ENCODE results near the gene TSR3.

TSR3 gene

DNA sequence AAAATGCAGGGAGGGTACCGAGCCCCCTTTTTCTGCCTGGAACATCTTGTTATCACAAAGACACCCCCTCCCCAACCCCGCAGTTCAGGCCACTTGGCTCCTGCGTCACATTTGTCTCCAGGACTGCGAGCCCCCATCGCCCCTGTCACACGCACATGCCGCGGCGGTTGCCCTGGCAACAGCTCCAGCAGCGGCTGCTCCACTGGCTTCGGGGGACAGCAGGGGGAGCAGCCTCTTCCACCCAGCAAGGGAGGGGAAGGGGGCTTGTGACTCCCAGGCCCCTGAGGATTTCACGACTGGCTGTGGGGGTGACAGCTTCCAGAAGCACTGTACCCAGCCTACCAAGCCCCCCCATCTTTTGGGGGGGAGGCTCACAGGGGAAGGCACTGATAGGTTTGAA, 15.7 kb downstream of the TSR3 start:
- TF ChIP-seq POLR2A (IDR thresholded peaks at IDR 0.05; ENCODE audit: extremely low read depth, insufficient read length), result no peak
- TF ChIP-seq, protein P1, sequence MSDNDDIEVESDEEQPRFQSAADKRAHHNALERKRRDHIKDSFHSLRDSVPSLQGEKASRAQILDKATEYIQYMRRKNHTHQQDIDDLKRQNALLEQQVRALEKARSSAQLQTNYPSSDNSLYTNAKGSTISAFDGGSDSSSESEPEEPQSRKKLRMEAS (IDR thresholded peaks at IDR 0.05; ENCODE audit: low read depth, low read length), result no peak
- TF ChIP-seq, protein P2, sequence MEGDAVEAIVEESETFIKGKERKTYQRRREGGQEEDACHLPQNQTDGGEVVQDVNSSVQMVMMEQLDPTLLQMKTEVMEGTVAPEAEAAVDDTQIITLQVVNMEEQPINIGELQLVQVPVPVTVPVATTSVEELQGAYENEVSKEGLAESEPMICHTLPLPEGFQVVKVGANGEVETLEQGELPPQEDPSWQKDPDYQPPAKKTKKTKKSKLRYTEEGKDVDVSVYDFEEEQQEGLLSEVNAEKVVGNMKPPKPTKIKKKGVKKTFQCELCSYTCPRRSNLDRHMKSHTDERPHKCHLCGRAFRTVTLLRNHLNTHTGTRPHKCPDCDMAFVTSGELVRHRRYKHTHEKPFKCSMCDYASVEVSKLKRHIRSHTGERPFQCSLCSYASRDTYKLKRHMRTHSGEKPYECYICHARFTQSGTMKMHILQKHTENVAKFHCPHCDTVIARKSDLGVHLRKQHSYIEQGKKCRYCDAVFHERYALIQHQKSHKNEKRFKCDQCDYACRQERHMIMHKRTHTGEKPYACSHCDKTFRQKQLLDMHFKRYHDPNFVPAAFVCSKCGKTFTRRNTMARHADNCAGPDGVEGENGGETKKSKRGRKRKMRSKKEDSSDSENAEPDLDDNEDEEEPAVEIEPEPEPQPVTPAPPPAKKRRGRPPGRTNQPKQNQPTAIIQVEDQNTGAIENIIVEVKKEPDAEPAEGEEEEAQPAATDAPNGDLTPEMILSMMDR (IDR thresholded peaks at IDR 0.05; ENCODE audit: low read depth, low read length), result no peak
- no peak for TF ChIP-seq MYC (IDR thresholded peaks at IDR 0.05; ENCODE audit: low read depth, low read length)
- no peak for DNase-seq (ENCODE audit: low read depth)
- no peak overlapping the region for H3K4me3 ChIP-seq (ENCODE audit: low read depth, low read length)

DNA sequence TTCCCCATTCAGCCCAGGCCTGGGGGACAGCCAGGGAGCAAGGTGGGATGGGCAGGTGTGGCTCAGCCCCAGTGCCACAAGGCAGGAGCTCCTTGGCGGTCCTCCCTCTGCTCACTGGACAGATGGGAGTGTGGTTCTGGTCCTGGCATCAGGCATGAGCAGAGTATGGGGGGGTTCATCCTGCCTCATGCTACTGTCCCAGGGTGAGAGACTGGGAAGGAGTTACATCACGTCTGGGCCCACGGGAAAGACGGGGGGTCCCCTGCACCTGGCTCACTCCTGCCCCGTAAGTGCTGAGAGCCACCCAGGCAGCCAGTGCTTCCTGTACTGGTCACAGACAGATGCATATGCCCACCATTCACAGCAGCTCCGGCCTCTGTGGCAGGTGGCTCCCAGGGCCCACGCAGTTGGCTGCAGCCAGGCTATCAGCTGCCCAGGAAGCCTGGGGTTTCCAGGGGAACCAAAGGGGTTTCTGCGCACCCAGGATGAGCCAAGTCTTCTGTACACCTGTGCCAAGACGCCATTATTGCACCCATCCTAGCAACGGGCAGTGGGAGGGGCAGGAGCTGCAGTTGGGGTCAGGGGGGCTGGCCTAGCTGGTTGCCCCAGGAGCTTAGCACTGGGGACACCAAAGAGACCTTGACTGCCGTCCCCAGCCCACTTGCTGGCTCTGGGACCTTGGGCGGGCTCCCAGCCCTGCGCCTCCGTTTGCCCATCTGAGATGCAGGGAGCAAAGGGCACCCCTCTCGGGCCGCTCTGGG, 16.3 kb downstream of the TSR3 start:
- no peak overlapping the region for H3K4me3 ChIP-seq (ENCODE audit: low read depth, low read length)
- TF ChIP-seq, protein P2 (IDR thresholded peaks at IDR 0.05; ENCODE audit: low read depth, low read length), result no peak
- TF ChIP-seq MYC (IDR thresholded peaks at IDR 0.05; ENCODE audit: low read depth, low read length) (no peak), POLR2A (IDR thresholded peaks at IDR 0.05; ENCODE audit: extremely low read depth, insufficient read length) (no peak)
- TF ChIP-seq, protein P1 (IDR thresholded peaks at IDR 0.05; ENCODE audit: low read depth, low read length), result no peak
- no peak for DNase-seq (ENCODE audit: low read depth)

DNA sequence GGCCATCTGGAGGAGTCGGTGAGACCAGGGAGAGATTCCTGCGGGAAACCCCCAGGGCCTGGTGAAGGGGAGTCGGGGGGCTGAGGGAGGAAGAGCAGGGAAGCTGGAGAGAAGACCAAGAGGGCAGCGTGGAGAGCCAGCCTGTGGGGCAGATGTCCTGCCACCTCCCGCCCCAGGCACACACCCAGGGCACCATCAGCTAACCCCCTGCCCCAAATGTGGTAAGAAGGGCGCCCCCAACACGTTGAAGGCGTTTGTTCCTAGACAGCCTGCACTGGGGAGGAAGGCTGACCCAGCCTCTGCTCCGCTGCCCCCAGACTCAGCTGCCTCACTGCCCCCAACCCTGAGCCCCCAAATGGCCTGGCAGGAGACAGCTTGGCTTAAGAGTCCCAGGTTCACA, 16.9 kb downstream of the TSR3 start:
- TF ChIP-seq, protein P2 (IDR thresholded peaks at IDR 0.05; ENCODE audit: low read depth, low read length), result no peak
- TF ChIP-seq, protein P1 (IDR thresholded peaks at IDR 0.05; ENCODE audit: low read depth, low read length), result no peak
- TF ChIP-seq POLR2A (IDR thresholded peaks at IDR 0.05; ENCODE audit: extremely low read depth, insufficient read length) (no peak), MYC (IDR thresholded peaks at IDR 0.05; ENCODE audit: low read depth, low read length) (no peak)
- DNase-seq (ENCODE audit: low read depth), result no peak
- H3K4me3 ChIP-seq (ENCODE audit: low read depth, low read length), result no peak overlapping the region

DNA sequence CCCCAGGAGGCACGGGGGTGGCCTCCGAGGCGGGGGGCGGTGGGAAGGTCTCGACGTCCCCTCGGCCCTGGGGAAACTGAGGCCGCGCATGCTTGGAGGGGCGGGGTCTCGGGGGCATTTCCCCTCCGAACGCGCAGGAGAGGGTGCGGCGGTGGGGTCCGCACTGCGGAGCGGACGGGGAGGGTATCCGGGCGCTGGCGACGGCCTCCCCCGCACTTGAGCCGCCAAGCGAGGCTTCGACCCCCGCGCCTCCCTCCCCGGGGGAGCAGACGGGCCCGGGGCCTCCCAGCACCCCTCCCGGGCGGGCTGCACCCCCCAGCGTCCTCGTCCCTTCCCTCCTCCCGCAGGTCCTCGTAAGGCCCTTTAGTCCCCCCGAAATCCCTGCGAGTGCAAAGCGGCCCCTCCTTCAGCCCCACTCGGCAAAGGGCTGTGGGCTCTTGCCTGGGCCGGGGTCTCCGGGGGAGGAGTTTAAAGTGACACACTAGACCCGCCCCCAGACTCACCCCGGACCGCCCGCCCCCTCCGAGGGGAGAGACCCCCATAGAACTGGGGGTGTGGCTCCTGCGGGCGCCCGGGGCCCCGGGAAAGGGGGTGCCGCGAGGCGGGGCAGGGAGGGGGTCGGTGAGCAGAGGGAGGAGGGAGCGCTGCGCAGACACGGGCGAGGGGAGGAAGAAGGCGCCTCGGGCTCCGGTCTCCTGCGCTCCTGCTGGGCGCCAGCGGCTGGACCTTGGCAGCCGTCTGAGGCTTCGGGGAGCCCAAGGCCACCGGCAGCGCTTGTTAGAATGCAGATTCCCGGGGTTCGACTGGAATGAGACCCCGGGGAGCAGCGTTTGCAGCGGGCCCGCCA, 17.6 kb downstream of the TSR3 start:
- no peak for DNase-seq (ENCODE audit: low read depth)
- H3K4me3 ChIP-seq (ENCODE audit: low read depth, low read length), result no peak overlapping the region
- TF ChIP-seq POLR2A (IDR thresholded peaks at IDR 0.05; ENCODE audit: extremely low read depth, insufficient read length) (no peak), MYC (IDR thresholded peaks at IDR 0.05; ENCODE audit: low read depth, low read length) (no peak)
- TF ChIP-seq, protein P2 (IDR thresholded peaks at IDR 0.05; ENCODE audit: low read depth, low read length), result no peak
- TF ChIP-seq, protein P1 (IDR thresholded peaks at IDR 0.05; ENCODE audit: low read depth, low read length), result no peak

DNA sequence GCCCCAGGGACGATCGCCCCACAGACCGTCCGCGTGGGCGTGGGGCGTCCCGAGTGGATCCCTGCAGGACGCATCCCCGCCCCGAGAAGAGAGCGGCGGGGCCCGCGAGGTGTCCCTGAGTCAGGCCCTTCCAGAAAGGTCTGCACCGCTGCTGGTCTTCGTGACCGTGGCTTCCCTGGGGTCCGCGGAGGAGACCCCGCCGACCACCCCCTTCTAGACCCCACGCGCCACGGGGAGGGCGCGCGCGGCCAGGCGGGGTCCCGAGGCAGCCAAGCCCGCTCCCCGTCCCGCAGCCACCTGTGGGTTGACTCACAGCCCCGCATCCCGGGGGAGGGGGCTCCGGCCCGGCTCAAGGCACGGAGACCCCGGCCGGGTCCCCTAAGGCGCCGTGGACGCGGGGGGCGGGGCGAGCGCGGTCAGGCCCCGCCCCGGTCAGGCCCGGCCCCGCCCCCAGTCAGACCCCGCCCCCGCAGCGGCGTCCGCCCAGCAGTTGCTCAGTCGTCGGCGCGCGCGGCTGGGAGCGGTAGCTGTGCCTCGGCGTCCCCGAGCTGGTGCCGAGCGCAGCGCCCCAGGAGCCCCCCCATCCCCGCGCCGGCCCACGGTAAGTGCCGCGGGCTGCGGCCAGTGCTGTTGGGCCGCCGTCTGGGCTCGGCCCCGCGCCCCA, 18.4 kb downstream of the TSR3 start, which contains the start of gene BAIAP3:
Gene BAIAP3 (plus strand): TSS at position 497 of the 664 bp plus-strand sequence. CDS start 4,905 bp downstream, outside the sequence.
- H3K4me3 ChIP-seq (ENCODE audit: low read depth, low read length), result no peak within 1 kb of the TSS
- DNase-seq (ENCODE audit: low read depth), result no peak
- TF ChIP-seq, protein P2 (IDR thresholded peaks at IDR 0.05; ENCODE audit: low read depth, low read length), result no peak
- TF ChIP-seq MYC (IDR thresholded peaks at IDR 0.05; ENCODE audit: low read depth, low read length) (no peak), POLR2A (IDR thresholded peaks at IDR 0.05; ENCODE audit: extremely low read depth, insufficient read length) (no peak)
- TF ChIP-seq, protein P1 (IDR thresholded peaks at IDR 0.05; ENCODE audit: low read depth, low read length), result no peak

All from NB4 (cell line).